GM12892 (cell line): ENCODE measurements around the gene BRD8.

ENCODE experiments used
- POLR2A ChIP-seq: IDR thresholded peaks from 2 replicates; pipeline ENCODE4 v1.6.1; 2011; ENCODE audit warnings: low read depth, low read length, control low read depth
- POLR2AphosphoS5 ChIP-seq: IDR thresholded peaks from 2 replicates; pipeline ENCODE4 v1.6.1; 2011; ENCODE audit warnings: low read depth, low read length, control low read depth
- TAF1 ChIP-seq: IDR thresholded peaks from 2 replicates; pipeline ENCODE4 v1.6.1; 2011; ENCODE audit warnings: low read depth, mild to moderate bottlenecking, control low read depth, low read length, borderline replicate concordance

GRCh38 chr5:138141734-138142133 lies 36.7 kb downstream of the BRD8 start:
- TF ChIP-seq TAF1 (no peak), POLR2AphosphoS5 (no peak), POLR2A (no peak)
